Hematopoietic multipotent progenitor cell treated with erythropoietin and hydrocortisone succinate and interleukin-3 and kit ligand, for 8 days (in vitro differentiated cells): ENCODE data around the gene THEMIS.
"Not testable (repeated sequence)": the region's sequence is repeated elsewhere in the genome, so short reads cannot be mapped to it uniquely, and the experiment has no call there.

Experiments
- DNase-seq: peaks from one replicate; pipeline ENCODE4 v3.0.0-alpha.2; 2015

Gene THEMIS

GRCh38 chr6:127793396-127793795, 107.5 kb downstream of the THEMIS start:
- no peak for DNase-seq

- DNase-seq, result no peak
Measured at GRCh38 chr6:127792616-127793015, 108.2 kb downstream of the THEMIS start.

- no peak for DNase-seq
Measured at GRCh38 chr6:127791779-127792528, 108.9 kb downstream of the THEMIS start.

- DNase-seq, result no peak
Measured at GRCh38 chr6:127790571-127790970, 110.3 kb downstream of the THEMIS start.

- DNase-seq, result no peak
Measured at GRCh38 chr6:127786109-127786508, 114.7 kb downstream of the THEMIS start.

- DNase-seq, result no peak
Measured at GRCh38 chr6:127784468-127784867, 116.4 kb downstream of the THEMIS start.

GRCh38 chr6:127781636-127782272, 119.1 kb downstream of the THEMIS start:
- not testable (repeated sequence) for DNase-seq

GRCh38 chr6:127776320-127776719, 124.5 kb downstream of the THEMIS start:
- no peak for DNase-seq

- DNase-seq, result no peak
Measured at GRCh38 chr6:127775371-127775770, 125.5 kb downstream of the THEMIS start.

- DNase-seq, result no peak
Measured at GRCh38 chr6:127768745-127769144, 132.1 kb downstream of the THEMIS start.

- no peak for DNase-seq
Measured at GRCh38 chr6:127768223-127768622, 132.6 kb downstream of the THEMIS start.

GRCh38 chr6:127765949-127766348, 134.9 kb downstream of the THEMIS start:
- DNase-seq, result no peak

GRCh38 chr6:127762284-127762683, 138.6 kb downstream of the THEMIS start:
- no peak for DNase-seq

- DNase-seq, result no peak
Measured at GRCh38 chr6:127761084-127761483, 139.8 kb downstream of the THEMIS start.

GRCh38 chr6:127749095-127749494, 151.8 kb downstream of the THEMIS start:
- no peak for DNase-seq

GRCh38 chr6:127748290-127748689, 152.6 kb downstream of the THEMIS start:
- DNase-seq, result no peak

- DNase-seq, result no peak
Measured at GRCh38 chr6:127738423-127738822, 162.4 kb downstream of the THEMIS start.

- no peak for DNase-seq
Measured at GRCh38 chr6:127737768-127738167, 163.1 kb downstream of the THEMIS start.

- peak; percentile 60 for DNase-seq
Measured at GRCh38 chr6:127737009-127737486, 163.8 kb downstream of the THEMIS start.

GRCh38 chr6:127732927-127733326, 167.9 kb downstream of the THEMIS start:
- no peak for DNase-seq

- DNase-seq, result no peak
Measured at GRCh38 chr6:127727260-127727953, 173.5 kb downstream of the THEMIS start.

- no peak for DNase-seq
Measured at GRCh38 chr6:127725821-127726220, 175.0 kb downstream of the THEMIS start.

- no peak for DNase-seq
Measured at GRCh38 chr6:127718694-127719093, 182.2 kb downstream of the THEMIS start.

GRCh38 chr6:127717384-127717783, 183.5 kb downstream of the THEMIS start:
- no peak for DNase-seq
